ENCODE measurements around the gene MAPT. TPM values are rescaled to one million over a fixed set of nuclear protein-coding genes. Genes with fewer than 3 reads are reported as not detected.
A peak's percentile ranks its signal among the peaks of the same experiment; 100 is the strongest.

The MAPT gene
- total RNA-seq, 1 donor from 2014 or later = 0.18 TPM

GRCh38 chr17:45974916-45975630 lies 80.7 kb downstream of the MAPT start:
- ChIA-PET POLR2A (interaction anchor here (0.7 to 1.8 kb wide), 3 partner anchors 26 to 45 kb away, joined by 3 to 10 read pairs (median 3); no protein-coding TSS in a partner anchor), CTCF (interaction anchor here (1.2 to 1.5 kb wide), 2 partner anchors 26 kb away, joined by 6 to 8 read pairs; no protein-coding TSS in a partner anchor)
- peaks cover 31% of the 10 kb centered on the region for H3K4me1 Mint-ChIP-seq
- no peaks in the 10 kb centered on the region for H3K36me3 Mint-ChIP-seq (ENCODE audit: low read depth)
- peak overlapping the region; percentile 88 for H3K27ac Mint-ChIP-seq
- no peaks in the 10 kb centered on the region for H3K9me3 Mint-ChIP-seq
- peak overlapping the region; percentile 67 for H3K4me3 Mint-ChIP-seq
- DNase-seq (peak; percentile 51), ATAC-seq (ENCODE audit: low read depth) (peak; percentile 99)
- H3K27me3 Mint-ChIP-seq = peaks cover 3% of the 10 kb centered on the region
- no peak for TF ChIP-seq CTCF (IDR thresholded peaks at IDR 0.05)
- intact Hi-C loops (cut with micrococcal nuclease) = loop anchor here (2.0 kb wide), 1 partner anchor 26 kb away; no protein-coding TSS in a partner anchor

GRCh38 chr17:45975640-45976295 lies 81.4 kb downstream of the MAPT start:
- TF ChIP-seq CTCF (IDR thresholded peaks at IDR 0.05) = no peak
- ChIA-PET CTCF (interaction anchor here (1.2 to 1.5 kb wide), 2 partner anchors 26 kb away, joined by 6 to 8 read pairs; no protein-coding TSS in a partner anchor), POLR2A (interaction anchor here (0.7 to 1.8 kb wide), 3 partner anchors 25 to 45 kb away, joined by 3 to 10 read pairs (median 3); no protein-coding TSS in a partner anchor)
- Mint-ChIP-seq H3K27me3 (no peaks in the 10 kb centered on the region), H3K4me1 (peaks cover 31% of the 10 kb centered on the region), H3K9me3 (no peaks in the 10 kb centered on the region), H3K36me3 (ENCODE audit: low read depth) (no peaks in the 10 kb centered on the region), H3K4me3 (peak overlapping the region; percentile 67), H3K27ac (peak overlapping the region; percentile 88)
- DNase-seq (no peak), ATAC-seq (ENCODE audit: low read depth) (peak; percentile 58)
- intact Hi-C loops (cut with micrococcal nuclease) = loop anchor here (2.0 kb wide), 1 partner anchor 27 kb away; no protein-coding TSS in a partner anchor

DNA sequence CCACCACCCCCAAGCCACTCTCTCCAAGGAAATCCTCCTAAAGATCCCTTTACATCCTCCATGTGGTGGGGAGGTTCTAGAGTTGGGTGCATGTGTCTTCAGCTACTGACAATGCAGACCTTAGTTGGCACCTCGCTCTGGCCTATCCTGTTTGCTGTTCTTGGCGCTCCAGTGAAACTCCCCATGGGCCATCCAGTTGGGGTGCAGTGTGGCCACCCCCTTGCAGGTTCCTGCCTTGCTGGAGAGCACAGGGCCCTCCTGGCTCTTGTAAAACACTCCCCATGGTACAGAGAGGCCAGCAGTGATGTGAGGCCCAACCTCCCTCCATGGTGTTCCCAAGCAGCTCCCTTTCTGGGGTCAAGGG lies 82.0 kb downstream of the MAPT start:
- ATAC-seq (ENCODE audit: low read depth) = no peak
- H3K27me3 Mint-ChIP-seq = no peaks in the 10 kb centered on the region
- CTCF ChIA-PET = interaction anchor here (1.2 kb wide), 1 partner anchor 27 kb away, joined by 8 read pairs; no protein-coding TSS in a partner anchor
- no peak overlapping the region for H3K4me3 Mint-ChIP-seq
- H3K4me1 Mint-ChIP-seq = peaks cover 31% of the 10 kb centered on the region
- POLR2A ChIA-PET = interaction anchor here (1.8 kb wide), 1 partner anchor 27 kb away, joined by 10 read pairs; no protein-coding TSS in a partner anchor
- TF ChIP-seq CTCF (IDR thresholded peaks at IDR 0.05) = no peak
- no peaks in the 10 kb centered on the region for H3K9me3 Mint-ChIP-seq
- H3K27ac Mint-ChIP-seq = peak overlapping the region; percentile 88
- no peaks in the 10 kb centered on the region for H3K36me3 Mint-ChIP-seq (ENCODE audit: low read depth)
- intact Hi-C loops (cut with micrococcal nuclease) = no loop called here
- no peak for DNase-seq

GRCh38 chr17:45976755-45977505 lies 82.6 kb downstream of the MAPT start:
- intact Hi-C loops (cut with micrococcal nuclease) = no loop called here
- ChIA-PET CTCF (no interaction called here), POLR2A (no interaction called here)
- TF ChIP-seq CTCF (IDR thresholded peaks at IDR 0.05) = no peak
- Mint-ChIP-seq H3K4me1 (peaks cover 31% of the 10 kb centered on the region), H3K36me3 (ENCODE audit: low read depth) (no peaks in the 10 kb centered on the region), H3K27me3 (no peaks in the 10 kb centered on the region), H3K9me3 (no peaks in the 10 kb centered on the region), H3K4me3 (no peak overlapping the region), H3K27ac (peak overlapping the region; percentile 18)
- ATAC-seq (ENCODE audit: low read depth) (no peak), DNase-seq (no peak)

Measured in activated B cell treated with CpG ODN at 0.5 μM for 24 hours (primary cell).